Measurements from ENCODE around the gene LGR6.
A peak's percentile ranks its signal among the peaks of the same experiment; 100 is the strongest.
"Not testable (repeated sequence)": the region's sequence is repeated elsewhere in the genome, so short reads cannot be mapped to it uniquely, and the experiment has no call there.

LGR6 gene

DNA sequence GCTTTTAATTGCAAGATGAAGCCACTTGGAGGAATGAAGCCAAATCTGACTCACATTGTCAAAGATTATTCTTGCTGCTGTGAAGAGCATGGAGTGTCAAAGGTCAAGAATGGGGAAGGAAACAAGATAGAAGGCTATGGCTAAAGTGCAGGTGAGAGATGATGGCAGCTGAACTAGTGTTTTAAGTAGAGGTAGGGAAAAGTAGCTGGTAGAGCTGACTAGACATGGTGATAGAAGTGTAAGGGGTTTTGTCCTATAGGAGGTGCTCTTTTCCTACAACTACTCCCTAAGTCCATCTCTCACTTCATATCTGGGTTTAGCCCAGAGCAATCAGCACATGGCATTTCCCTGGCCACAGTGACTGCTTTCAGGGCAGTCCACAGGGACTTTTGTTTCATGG, 136.3 kb downstream of the LGR6 start:
- no peak for DNase-seq (ENCODE audit: low read depth)

DNA sequence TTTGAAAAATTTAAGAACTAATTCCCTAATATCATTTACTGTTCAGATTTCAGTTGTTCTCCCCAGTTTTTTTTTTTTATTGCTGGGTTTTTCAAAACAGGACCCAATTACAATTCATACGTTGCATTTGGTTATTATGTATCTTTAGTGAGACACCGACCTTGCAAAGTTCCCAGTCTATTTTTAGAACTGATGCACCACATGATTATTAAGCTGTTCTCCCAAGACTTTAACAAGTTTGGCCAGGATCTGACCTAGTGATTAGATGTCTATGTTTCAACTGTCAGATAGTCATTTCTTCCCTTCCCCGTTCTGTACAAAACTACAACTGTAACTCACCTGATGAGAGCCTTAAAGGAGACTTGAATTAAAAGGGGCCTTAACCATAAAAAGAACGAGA, 140.3 kb downstream of the LGR6 start:
- DNase-seq (ENCODE audit: low read depth): no peak

DNA sequence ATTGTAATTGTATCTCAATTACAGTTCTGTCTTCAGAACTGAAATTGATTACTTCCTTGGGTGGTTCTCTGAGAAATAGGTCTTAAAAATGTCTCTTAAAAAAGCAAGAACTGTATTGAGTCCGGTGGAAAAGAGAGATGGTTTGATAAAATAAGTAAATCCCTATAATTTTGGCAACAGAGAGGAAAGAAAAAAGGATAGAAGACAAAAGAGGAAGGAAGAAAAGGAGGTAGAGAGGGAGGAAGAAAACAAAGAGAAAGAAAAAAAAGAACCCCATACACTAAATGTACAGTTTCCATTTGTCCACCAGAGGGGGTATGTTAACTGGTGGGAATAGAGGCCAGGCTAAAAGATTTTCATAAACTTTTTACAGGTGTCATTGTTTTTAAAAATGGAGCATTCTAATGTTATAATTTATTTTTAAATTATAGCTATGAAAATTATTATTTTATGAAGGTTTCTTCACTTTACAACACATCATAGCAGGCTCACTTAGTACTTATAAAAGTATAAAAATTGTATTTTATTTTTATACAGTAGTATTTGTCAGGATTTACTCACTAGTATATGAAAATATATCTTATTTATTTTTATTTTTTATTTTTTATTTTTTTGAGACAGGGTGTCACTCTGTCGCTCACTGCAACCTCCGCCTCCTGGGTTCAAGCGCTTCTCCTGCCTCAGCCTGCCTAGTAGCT, 150.2 kb downstream of the LGR6 start:
- peak; percentile 22 for DNase-seq (ENCODE audit: low read depth)

DNA sequence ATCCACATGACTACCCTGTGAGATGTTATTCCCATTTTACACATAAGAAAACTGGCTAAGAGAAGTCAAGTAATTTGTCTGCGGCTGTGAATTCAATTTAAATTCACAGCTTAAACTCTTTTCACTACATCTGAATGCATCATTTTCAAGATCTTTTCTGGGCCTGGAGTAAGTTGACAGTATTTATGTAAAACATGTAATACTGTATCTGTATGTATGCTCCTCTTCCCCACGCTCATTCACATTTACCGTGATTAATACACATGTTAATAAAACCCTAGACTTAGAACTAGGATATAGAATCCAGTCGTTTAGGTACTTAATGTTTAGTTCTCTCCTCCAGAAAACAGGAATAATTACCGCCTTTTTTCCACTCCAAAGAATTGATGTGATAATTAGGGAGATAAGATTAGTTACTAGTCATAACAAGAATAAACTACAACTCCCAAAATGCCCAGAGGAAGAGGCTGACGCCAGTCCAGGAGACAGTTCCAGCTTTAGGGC, 154.5 kb downstream of the LGR6 start:
- no peak for DNase-seq (ENCODE audit: low read depth)

GRCh38 chr1:202348509-202349205, 155.1 kb downstream of the LGR6 start, which contains the start of gene PPP1R12B:
PPP1R12B (plus strand) TSS chr1:202348699; CDS start chr1:202348852, 153 bp downstream.
- DNase-seq (ENCODE audit: low read depth): peak; percentile 99

- DNase-seq (ENCODE audit: low read depth): peak; percentile 83
Measured at GRCh38 chr1:202349206-202349928, 155.8 kb downstream of the LGR6 start.

- no peak for DNase-seq (ENCODE audit: low read depth)
Measured at GRCh38 chr1:202351725-202352124, 158.1 kb downstream of the LGR6 start.

- DNase-seq (ENCODE audit: low read depth): not testable (repeated sequence)
Measured at GRCh38 chr1:202352583-202353197, 159.1 kb downstream of the LGR6 start.

DNA sequence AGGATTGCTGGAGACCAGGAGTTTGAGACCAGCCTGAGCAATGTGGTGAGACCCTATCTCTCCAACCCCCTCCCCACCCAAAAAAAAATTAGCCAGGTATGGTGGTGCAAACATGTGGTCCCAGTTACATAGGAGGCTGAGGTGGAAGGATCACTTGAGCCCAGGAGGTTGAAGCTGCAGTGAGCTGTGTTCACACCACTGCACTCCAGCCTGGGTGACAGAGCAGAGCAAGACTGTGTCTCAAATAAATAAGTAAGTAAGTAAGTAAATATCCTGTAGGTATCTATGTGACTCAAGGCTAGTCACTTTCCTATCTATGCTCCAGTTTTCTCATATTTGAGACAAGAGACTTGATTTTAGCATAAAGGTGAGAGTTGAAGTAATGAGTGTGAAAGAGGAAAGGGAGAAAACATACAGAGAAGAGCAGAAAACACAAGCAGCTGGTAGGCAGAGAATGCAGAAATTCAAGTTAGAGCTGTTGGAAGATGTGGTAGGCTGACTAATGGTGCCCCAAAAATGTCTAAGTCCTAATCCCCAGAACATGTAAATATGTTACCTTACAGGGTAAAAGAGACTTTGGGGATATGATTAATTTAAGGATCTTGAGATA, 162.4 kb downstream of the LGR6 start:
- no peak for DNase-seq (ENCODE audit: low read depth)

GRCh38 chr1:202357506-202357905, 163.9 kb downstream of the LGR6 start:
- no peak for DNase-seq (ENCODE audit: low read depth)

DNA sequence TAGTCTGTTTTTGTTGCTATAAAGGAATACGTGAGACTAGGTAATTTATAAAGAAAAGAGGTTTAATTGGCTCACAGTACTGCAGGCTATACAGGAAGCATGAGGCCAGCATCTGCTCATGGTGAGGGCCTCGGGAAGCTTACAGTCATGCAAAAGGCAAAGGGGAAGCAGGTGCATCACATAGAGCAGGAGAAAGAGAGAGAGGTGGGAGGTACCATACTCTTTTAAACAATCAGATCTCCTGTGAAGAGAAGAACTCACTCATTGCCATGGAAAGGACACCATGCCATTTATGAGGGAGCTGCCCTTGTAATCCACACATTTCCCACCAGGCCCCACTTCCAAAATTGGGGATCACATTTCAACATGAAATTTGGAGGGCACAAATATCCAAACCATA, 167.6 kb downstream of the LGR6 start:
- DNase-seq (ENCODE audit: low read depth): no peak

- no peak for DNase-seq (ENCODE audit: low read depth)
Measured at GRCh38 chr1:202361701-202362100, 168.1 kb downstream of the LGR6 start.

DNA sequence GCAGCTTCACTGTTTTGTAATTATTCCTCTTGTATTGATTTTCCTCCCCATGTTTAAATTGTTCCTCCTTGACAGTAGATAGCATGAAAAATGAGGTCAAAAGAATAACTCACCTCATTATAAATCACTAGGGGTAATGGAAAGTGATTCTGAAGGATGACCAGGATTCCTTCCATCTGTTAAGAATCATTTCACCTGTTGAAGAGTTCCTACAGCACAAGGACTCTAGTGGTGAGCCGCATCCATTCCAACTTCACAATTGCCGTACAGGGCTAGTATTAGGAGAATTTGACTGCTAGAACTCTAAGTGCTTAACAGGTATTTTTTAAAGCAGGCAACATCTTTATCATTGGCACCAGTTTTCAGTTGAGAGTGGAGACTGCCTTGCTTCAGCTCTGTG, 168.6 kb downstream of the LGR6 start:
- no peak for DNase-seq (ENCODE audit: low read depth)

DNA sequence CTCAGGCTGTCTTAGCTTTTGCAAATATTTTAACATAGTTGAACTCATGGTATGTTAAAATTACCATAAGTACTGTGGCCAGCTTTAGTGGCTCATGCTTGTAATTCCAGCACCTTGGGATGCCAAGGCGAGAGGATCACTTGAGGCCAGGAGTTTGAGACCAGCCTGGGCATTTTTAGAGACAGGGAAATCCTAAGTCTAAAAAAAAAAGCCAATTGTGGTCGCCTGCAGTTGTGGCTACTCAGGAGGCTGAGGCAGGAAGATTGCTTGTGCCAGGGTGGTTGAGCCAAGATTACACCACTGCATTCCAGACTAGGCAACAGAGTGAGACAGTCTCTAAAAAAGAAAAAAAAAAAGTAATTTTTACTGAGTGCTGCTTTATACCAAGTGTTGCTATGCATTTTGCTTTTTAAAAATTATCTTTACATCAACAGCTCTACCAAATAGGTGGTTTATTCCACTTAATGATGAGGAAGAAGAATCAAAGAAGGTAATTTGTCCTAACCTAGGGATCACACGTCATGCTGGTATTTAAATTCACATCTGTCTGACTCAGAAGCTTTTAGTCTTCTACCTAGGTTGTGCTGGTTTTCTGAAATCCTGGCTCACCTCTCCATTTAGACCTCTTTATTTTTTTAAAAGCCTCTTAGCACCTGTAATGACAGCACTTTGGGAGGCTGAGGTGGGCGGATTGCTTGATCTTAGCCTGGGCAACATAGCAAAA, 171.7 kb downstream of the LGR6 start:
- DNase-seq (ENCODE audit: low read depth): peak; percentile 68

- peak; percentile 58 for DNase-seq (ENCODE audit: low read depth)
Measured at GRCh38 chr1:202367271-202367670, 173.7 kb downstream of the LGR6 start.
